ENCODE data around the gene B4GALT5.
"Not testable (repeated sequence)": the region's sequence is repeated elsewhere in the genome, so short reads cannot be mapped to it uniquely, and the experiment has no call there.

The B4GALT5 gene

DNA sequence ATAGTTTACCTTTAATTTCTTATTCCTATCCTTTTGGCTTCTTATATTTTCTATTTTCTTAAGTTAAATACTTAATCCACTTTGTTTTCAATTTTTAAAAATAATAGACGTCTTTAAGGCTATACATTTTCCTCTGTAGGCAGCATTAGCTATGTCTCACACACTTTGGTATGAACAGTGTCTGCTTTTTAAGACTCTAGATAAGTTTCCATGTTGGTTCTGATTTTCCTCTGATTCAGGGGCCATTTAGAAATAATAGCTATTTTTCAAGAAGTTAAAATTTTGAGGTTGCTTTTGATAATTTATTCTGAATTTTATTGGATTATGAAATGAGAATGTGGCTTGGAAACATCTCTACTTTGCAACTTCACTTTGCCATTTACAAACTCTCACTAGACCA, 91.4 kb downstream of the B4GALT5 start:
- DNase-seq, result no peak

DNA sequence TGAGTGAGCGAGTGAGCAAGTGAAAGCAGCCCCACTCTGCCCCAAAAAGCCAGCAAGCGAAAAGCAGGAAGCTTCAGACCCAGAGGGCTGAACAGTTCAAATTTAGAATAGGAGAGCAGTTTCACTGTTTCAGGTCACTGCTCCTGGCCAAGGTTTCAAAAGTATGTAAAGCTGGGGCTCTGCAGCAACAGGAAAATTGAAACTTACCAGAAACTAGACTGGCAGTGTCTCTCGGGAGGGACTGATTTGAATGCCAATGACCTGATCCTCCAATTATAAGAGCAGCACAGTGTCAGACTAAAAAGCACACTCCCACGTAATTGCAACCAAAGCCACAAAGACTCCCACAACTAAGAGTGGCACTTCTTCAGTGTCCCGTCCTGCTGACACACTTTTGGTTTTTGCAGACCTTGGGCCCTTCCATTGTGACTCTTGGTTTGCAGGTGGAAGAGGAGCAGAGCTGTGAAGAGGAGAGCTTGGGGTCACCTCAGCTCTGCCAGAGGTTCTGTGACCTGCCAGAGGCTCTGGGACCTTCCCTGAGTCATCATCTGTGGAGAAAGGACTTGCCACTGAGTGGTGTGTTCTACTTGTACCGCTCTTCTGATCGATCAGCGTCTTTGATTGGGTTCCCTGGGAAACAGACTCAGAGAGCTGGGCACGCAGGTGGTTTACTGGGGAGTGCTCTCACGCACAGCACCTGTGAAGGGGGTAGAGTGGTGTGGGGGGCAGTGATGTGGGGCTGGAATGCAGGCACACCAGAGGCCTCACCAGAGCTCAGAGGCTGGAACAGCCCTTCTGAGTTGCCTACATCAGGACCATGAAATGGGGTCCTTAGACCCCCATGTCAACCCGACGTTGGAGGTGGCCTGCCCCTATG, 93.1 kb downstream of the B4GALT5 start:
- DNase-seq, result no peak

DNA sequence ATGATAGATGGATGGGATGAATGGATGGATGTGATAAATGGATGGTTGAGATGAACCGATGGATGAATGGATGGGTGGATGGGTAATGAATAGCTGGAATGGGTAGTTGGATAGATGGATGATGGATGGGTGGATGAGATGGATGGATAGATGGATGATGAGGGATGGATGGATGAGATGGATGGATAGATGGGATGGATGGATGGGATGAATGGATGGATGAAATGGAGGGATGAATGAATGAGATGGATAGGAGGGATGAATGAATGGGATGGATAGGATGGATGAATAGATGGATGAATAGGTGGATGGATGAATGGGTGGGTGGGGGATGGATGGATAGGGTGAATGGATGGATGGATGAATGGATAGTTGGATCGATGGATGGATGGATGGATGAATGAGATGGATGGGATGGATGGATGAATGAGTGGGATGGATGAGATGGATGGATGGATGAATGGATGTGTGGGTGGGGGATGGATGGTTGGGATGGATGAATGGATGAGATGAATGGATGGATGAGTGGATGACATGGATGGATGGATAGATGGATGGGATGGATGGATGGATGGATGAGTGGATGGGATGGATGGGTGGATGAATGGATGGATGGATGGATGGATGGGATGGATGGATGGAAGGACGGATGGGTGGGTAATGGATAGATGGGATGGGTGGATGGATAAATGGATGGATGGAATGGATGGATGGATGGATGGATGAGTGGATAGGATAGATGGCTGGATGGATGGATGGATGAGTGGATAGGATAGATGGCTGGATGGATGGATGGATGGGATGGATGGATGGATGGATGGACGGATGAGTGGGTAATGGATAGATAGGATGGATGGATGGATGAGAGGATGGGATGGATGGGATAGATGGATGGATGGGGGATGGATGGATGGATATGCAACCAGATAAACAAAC, 94.3 kb downstream of the B4GALT5 start:
- no peak for DNase-seq

GRCh38 chr20:49618289-49618688, 95.4 kb downstream of the B4GALT5 start:
- no peak for DNase-seq

GRCh38 chr20:49617394-49617793, 96.3 kb downstream of the B4GALT5 start:
- not testable (repeated sequence) for DNase-seq

GRCh38 chr20:49616154-49617007, 97.3 kb downstream of the B4GALT5 start:
- DNase-seq, result no peak

DNA sequence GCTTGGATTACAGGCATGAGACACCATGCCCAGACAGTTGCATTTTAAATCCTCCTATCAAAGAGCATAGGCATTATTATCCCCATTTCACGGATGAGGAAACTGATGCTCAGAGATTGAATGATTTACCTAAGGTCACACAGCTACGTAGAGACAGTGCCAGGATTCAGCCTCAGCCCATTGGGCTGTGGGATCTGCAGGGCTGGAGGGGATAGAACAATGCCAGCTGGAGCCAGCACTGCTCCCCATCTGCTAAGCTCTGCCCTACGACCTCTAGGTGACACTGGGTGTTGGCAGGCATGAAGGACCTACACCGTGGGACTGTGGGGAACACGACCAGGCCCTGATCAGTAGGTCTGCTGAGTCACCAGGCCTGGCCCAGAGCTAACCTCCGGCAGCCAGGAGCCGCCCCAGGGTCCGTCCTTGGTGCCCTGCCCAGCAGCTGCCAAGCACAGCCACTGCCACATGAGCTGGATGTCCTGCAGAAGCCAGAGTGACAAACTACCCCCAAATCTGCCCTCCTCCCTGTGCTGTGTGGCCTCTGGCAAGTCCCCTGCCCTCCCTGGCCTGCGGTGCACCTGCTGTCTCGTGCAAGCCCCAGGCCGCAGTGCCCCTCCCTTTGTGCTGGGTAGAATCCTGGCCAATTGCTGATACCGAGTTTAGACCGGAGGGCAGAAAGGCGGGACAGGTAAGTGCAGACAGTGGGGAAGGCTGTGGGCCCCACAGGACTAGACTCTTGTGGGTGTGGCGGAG, 98.1 kb downstream of the B4GALT5 start:
- no peak for DNase-seq

DNA sequence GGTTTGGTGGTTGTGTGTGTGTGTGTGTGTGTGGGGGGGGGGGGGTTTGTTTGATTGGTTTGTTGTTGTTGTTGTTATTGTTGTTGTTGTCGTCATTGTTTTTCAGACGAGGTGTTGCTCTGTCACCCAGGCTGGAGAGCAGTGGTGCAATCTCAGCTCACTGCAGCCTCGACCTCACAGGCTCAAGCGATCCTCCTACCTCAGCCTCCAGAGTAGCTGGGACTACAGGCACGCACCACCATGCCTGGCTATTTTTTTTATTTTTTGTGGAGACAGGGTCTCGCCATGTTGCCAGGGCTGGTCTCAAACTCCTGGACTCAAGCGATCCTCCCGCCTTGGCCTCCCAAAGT, 98.7 kb downstream of the B4GALT5 start:
- DNase-seq, result not testable (repeated sequence)

- DNase-seq, result no peak
Observed at GRCh38 chr20:49614338-49615050, 99.2 kb downstream of the B4GALT5 start.

GRCh38 chr20:49612127-49612738, 101.4 kb downstream of the B4GALT5 start:
- no peak for DNase-seq

- not testable (repeated sequence) for DNase-seq
Observed at GRCh38 chr20:49611539-49612126, 102.0 kb downstream of the B4GALT5 start.

GRCh38 chr20:49610691-49611538, 102.8 kb downstream of the B4GALT5 start:
- DNase-seq, result peak; percentile 90

GRCh38 chr20:49608752-49609670, 104.7 kb downstream of the B4GALT5 start:
- peak; percentile 90 for DNase-seq

- no peak for DNase-seq
Observed at GRCh38 chr20:49607568-49607967, 106.1 kb downstream of the B4GALT5 start.

- no peak for DNase-seq
Observed at GRCh38 chr20:49603209-49603627, 110.5 kb downstream of the B4GALT5 start.

DNA sequence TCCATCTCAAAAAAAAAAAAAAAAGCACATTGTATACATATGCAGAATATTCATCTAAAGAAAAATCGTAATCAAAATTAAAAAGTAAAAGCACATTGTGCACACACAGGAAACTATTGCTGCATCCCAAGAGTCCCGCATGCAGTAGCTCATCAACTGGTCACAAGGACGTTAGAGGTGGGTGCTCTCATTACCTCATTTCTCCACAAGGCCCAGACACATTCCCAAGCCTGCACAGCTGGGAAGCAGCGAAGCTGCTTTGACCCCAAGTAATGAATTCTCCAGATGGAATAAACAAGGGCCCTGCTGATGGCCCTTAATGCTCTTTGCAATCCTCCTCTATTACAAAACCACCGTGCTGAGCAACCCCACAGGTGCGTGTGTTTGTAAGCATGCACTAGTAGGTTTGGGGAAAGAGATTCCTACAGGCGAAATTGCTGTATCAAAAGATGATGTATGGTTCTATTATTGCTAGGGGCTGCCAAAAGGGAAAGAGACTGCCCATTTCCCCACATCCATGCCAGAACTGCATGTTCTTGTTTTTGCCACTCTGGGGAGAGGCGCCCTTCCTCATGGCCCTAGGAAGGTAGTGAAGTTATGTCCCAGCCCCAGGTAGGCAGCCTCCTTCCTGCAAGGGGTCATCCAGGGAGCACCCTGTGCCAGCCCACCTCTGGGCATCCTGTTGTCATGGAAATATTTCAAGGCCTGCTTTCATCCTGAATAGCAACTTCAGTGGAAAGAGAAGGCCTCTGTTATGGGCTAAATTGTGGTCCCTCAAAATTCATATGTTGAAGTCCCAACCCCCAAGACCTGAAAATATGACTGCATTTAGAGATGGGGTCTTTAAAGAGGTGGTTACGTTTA, 111.1 kb downstream of the B4GALT5 start:
- DNase-seq, result no peak
